ENCODE results near the gene RPS15. TPM values are rescaled to one million over a fixed set of nuclear protein-coding genes. Genes with fewer than 3 reads are reported as not detected.

RPS15 gene
- total RNA-seq, 1 donor from 2014 or later: 3,906 TPM

- no peaks in the 10 kb centered on the region for H3K9me3 ChIP-seq
Observed at GRCh38 chr19:1471010-1471514, 32.9 kb downstream of the RPS15 start.

GRCh38 chr19:1471515-1472160, 33.4 kb downstream of the RPS15 start:
- H3K27ac ChIP-seq: no peak overlapping the region
- peaks cover 0 to 11% of the 10 kb centered on the region in 2 donors for H3K36me3 ChIP-seq
- peaks cover 4% of the 10 kb centered on the region for H3K27me3 ChIP-seq
- H3K9me3 ChIP-seq: no peaks in the 10 kb centered on the region
- intact Hi-C loops (cut with DNase I): no loop called here
- H3K4me1 ChIP-seq: peaks cover 58% of the 10 kb centered on the region
- peak overlapping the region in 1 of 2 donors; percentile 51 for H3K4me3 ChIP-seq
- no peak for DNase-seq (ENCODE audit: extremely low spot score in 2 of 2)
- TF ChIP-seq CTCF (IDR thresholded peaks at IDR 0.05) (no peak), POLR2AphosphoS5 (IDR thresholded peaks at IDR 0.05; ENCODE audit: insufficient read depth in 1 of 2, low read depth in 1 of 2) (no peak), POLR2A (IDR thresholded peaks at IDR 0.05) (no peak)

More at GRCh38 chr19:1471010-1471514, 32.9 kb downstream of the RPS15 start:
- DNase-seq (ENCODE audit: extremely low spot score in 2 of 2): no peak
- Histone ChIP-seq H3K27ac (no peak overlapping the region), H3K4me3 (peak overlapping the region; percentile 46 to 51), H3K27me3 (peaks cover 4% of the 10 kb centered on the region), H3K36me3 (peaks cover 0 to 6% of the 10 kb centered on the region in 2 donors), H3K4me1 (peaks cover 64% of the 10 kb centered on the region)
- TF ChIP-seq POLR2AphosphoS5 (IDR thresholded peaks at IDR 0.05; ENCODE audit: insufficient read depth in 1 of 2, low read depth in 1 of 2) (no peak), POLR2A (IDR thresholded peaks at IDR 0.05) (no peak), CTCF (IDR thresholded peaks at IDR 0.05) (no peak)
- intact Hi-C loops (cut with DNase I): no loop called here

GRCh38 chr19:1472231-1473084, 34.3 kb downstream of the RPS15 start:
- Histone ChIP-seq H3K4me3 (no peak overlapping the region), H3K27me3 (peaks cover 4% of the 10 kb centered on the region), H3K36me3 (peaks cover 0 to 11% of the 10 kb centered on the region in 2 donors), H3K9me3 (no peaks in the 10 kb centered on the region), H3K4me1 (peaks cover 58% of the 10 kb centered on the region), H3K27ac (no peak overlapping the region)
- no peak for DNase-seq (ENCODE audit: extremely low spot score in 2 of 2)
- TF ChIP-seq CTCF (IDR thresholded peaks at IDR 0.05): no peak
- TF ChIP-seq POLR2AphosphoS5 (IDR thresholded peaks at IDR 0.05; ENCODE audit: insufficient read depth in 1 of 2, low read depth in 1 of 2): no peak
- TF ChIP-seq POLR2A (IDR thresholded peaks at IDR 0.05): no peak
- intact Hi-C loops (cut with DNase I): no loop called here

GRCh38 chr19:1473085-1473851, 35.1 kb downstream of the RPS15 start:
- H3K27ac ChIP-seq: no peak overlapping the region
- peaks cover 4% of the 10 kb centered on the region for H3K27me3 ChIP-seq
- DNase-seq (ENCODE audit: extremely low spot score in 2 of 2): no peak
- no peak for TF ChIP-seq CTCF (IDR thresholded peaks at IDR 0.05)
- TF ChIP-seq POLR2A (IDR thresholded peaks at IDR 0.05): no peak
- no peak for TF ChIP-seq POLR2AphosphoS5 (IDR thresholded peaks at IDR 0.05; ENCODE audit: insufficient read depth in 1 of 2, low read depth in 1 of 2)
- H3K9me3 ChIP-seq: no peaks in the 10 kb centered on the region
- H3K4me3 ChIP-seq: no peak overlapping the region
- intact Hi-C loops (cut with DNase I): no loop called here
- H3K36me3 ChIP-seq: peaks cover 0 to 11% of the 10 kb centered on the region in 2 donors
- H3K4me1 ChIP-seq: peaks cover 58% of the 10 kb centered on the region
